GM12891 (cell line): ENCODE measurements around the gene CFAP61.

Experiments used
- PAX5 ChIP-seq: IDR thresholded peaks from 2 replicates; pipeline ENCODE4 v1.6.1; 2011; ENCODE audit warnings: low read length, moderate library complexity, mild to moderate bottlenecking; ENCODE audit not compliant: insufficient read depth, severe bottlenecking
- POLR2A ChIP-seq: IDR thresholded peaks from 2 replicates; pipeline ENCODE4 v1.6.1; 2011; ENCODE audit warnings: low read depth, low read length, control low read depth
- POLR2AphosphoS5 ChIP-seq: IDR thresholded peaks from 2 replicates; pipeline ENCODE4 v1.6.1; 2011; ENCODE audit warnings: low read depth, low read length, control low read depth
- POU2F2 ChIP-seq: IDR thresholded peaks from 2 replicates; pipeline ENCODE4 v1.6.1; 2011; ENCODE audit warnings: low read depth, mild to moderate bottlenecking, control low read depth, low read length, moderate library complexity
- TAF1 ChIP-seq: IDR thresholded peaks from 2 replicates; pipeline ENCODE4 v1.6.1; 2011; ENCODE audit warnings: low read depth, low read length, control low read depth

DNA sequence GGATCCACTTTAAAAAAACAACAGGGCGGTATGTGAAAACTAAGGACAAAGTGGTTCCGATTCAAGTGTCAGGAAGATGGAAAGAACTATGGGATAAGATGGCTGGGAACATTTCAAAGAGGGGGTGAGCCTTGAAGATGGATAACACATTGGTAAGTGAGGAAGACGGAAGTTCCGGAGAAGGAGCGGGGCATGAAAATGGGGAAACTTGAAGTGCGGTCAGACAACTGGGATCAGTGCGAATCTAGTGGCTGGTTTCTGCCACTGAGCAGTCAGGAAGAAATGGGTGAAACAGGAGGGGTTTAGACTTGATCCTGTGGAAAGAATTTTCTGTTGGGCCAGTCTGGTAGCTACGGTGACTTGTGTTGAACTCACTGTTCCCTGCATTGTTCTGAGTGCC, 34.0 kb upstream of the CFAP61 start:
- TF ChIP-seq PAX5 = no peak
- no peak for TF ChIP-seq POLR2AphosphoS5
- no peak for TF ChIP-seq POLR2A
- TF ChIP-seq TAF1 = no peak
- TF ChIP-seq POU2F2 = no peak
